Nephron progenitor cell (in vitro differentiated cells): ENCODE results near the gene RGS17.

Experiments
- DNase-seq: peaks from one replicate; pipeline ENCODE4 v3.0.0; 2021
- H3K27ac Mint-ChIP-seq: 2 replicates; pipeline ENCODE4 v1.8.0; 2021; ENCODE audit warnings: mild to moderate bottlenecking, moderate library complexity, mixed read lengths
- H3K27me3 Mint-ChIP-seq: 2 replicates; pipeline ENCODE4 v1.8.0; 2021; ENCODE audit warnings: mild to moderate bottlenecking, low read depth, mixed read lengths; ENCODE audit not compliant: poor library complexity
- H3K36me3 Mint-ChIP-seq: 2 replicates; pipeline ENCODE4 v1.8.0; 2021; ENCODE audit warnings: low read depth, mixed read lengths
- H3K4me1 Mint-ChIP-seq: 2 replicates; pipeline ENCODE4 v1.8.0; 2021; ENCODE audit warnings: mixed read lengths
- H3K4me3 Mint-ChIP-seq: 2 replicates; pipeline ENCODE4 v1.8.0; 2021; ENCODE audit warnings: mild to moderate bottlenecking, moderate library complexity, mixed read lengths
- H3K9me3 Mint-ChIP-seq: 2 replicates; pipeline ENCODE4 v1.8.0; 2021; ENCODE audit warnings: mild to moderate bottlenecking, moderate library complexity, mixed read lengths
- TF ChIP-seq, protein P1 (sequence below): fragments of 200-600 bp; sonication (generic); IDR thresholded peaks from 2 replicates; pipeline ENCODE4 v1.5.0; 2021; ENCODE audit warnings: antibody characterized with exemption

Gene RGS17

DNA sequence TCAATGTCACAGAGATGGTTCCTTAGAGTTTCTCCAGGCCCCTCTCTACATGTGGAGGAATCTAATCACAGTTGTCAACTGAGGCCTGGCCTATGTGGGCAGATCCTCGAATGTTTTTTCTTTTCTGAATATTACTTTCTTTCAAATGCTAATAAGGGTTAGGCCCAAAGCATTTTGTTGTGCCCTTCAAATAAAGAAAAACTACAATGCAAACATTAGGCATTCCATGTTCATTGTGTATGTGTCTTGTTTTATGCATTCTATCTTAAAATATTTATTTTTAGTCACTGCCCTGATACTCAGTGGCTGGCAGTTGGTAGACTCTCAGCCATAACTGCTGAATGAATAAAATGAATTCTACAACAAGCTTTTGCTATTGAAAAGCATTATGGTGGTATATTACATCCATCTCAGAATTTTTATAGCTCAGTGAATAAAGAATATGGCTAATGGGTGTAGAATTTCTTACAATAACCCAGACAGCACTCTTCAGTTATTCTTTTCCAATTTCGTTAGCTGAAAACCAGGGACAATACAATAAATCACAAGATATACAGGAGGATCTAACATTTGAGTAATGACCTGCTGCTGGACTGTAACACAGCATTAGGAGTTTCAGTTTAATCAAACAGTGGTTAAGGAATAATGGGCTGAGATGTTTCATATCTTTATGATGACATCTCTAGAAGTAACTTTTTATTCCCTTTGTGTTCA, 28.3 kb downstream of the RGS17 start:
- no peak overlapping the region for H3K4me3 Mint-ChIP-seq
- TF ChIP-seq, protein P1, sequence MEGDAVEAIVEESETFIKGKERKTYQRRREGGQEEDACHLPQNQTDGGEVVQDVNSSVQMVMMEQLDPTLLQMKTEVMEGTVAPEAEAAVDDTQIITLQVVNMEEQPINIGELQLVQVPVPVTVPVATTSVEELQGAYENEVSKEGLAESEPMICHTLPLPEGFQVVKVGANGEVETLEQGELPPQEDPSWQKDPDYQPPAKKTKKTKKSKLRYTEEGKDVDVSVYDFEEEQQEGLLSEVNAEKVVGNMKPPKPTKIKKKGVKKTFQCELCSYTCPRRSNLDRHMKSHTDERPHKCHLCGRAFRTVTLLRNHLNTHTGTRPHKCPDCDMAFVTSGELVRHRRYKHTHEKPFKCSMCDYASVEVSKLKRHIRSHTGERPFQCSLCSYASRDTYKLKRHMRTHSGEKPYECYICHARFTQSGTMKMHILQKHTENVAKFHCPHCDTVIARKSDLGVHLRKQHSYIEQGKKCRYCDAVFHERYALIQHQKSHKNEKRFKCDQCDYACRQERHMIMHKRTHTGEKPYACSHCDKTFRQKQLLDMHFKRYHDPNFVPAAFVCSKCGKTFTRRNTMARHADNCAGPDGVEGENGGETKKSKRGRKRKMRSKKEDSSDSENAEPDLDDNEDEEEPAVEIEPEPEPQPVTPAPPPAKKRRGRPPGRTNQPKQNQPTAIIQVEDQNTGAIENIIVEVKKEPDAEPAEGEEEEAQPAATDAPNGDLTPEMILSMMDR: no peak
- no peak for DNase-seq
- H3K36me3 Mint-ChIP-seq: no peaks in the 10 kb centered on the region
- H3K9me3 Mint-ChIP-seq: no peaks in the 10 kb centered on the region
- no peaks in the 10 kb centered on the region for H3K27me3 Mint-ChIP-seq
- no peak overlapping the region for H3K27ac Mint-ChIP-seq
- no peaks in the 10 kb centered on the region for H3K4me1 Mint-ChIP-seq

DNA sequence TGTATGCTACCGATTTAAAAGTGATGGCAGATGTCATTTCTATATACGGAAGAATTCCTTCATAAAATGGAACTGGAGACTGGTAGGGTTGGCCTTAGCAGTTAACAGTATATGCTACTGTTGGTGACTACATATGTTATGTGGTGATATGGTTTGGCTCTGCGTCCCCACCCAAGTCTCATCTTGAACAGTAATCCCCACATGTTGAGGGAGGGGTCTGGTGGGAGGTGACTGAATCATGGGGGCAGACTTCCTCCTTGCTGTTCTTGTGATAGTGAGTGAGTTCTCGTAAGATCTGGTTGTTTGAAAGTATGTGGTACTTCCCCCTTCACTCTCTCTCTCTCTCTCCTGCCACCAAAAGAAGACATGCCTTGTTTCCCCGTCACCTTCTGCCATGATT, 29.6 kb downstream of the RGS17 start:
- H3K4me3 Mint-ChIP-seq: no peak overlapping the region
- DNase-seq: no peak
- H3K27ac Mint-ChIP-seq: no peak overlapping the region
- H3K36me3 Mint-ChIP-seq: no peaks in the 10 kb centered on the region
- no peaks in the 10 kb centered on the region for H3K9me3 Mint-ChIP-seq
- H3K27me3 Mint-ChIP-seq: no peaks in the 10 kb centered on the region
- no peaks in the 10 kb centered on the region for H3K4me1 Mint-ChIP-seq
- TF ChIP-seq, protein P1: no peak

DNA sequence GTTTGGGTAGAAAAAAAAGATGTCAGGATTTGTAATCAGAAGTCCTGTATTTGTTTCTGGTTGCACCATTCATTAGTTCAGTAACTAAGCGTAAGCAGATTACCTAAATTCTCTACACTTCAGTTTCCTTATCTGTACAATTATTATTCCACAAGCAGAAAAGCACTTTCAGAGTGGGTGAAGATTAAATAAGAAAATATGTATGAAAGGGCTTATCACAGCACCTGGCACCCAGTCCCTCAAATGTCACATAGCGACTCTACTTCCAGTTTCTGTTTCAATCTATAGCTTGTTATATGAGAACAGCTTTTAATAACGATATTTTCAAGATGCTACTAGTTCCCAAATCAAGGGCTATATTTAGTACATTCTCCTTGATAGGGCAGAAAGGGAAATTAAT, 31.4 kb downstream of the RGS17 start:
- TF ChIP-seq, protein P1: no peak
- no peak overlapping the region for H3K27ac Mint-ChIP-seq
- H3K27me3 Mint-ChIP-seq: no peaks in the 10 kb centered on the region
- H3K4me3 Mint-ChIP-seq: no peak overlapping the region
- H3K9me3 Mint-ChIP-seq: no peaks in the 10 kb centered on the region
- H3K36me3 Mint-ChIP-seq: no peaks in the 10 kb centered on the region
- no peaks in the 10 kb centered on the region for H3K4me1 Mint-ChIP-seq
- no peak for DNase-seq

DNA sequence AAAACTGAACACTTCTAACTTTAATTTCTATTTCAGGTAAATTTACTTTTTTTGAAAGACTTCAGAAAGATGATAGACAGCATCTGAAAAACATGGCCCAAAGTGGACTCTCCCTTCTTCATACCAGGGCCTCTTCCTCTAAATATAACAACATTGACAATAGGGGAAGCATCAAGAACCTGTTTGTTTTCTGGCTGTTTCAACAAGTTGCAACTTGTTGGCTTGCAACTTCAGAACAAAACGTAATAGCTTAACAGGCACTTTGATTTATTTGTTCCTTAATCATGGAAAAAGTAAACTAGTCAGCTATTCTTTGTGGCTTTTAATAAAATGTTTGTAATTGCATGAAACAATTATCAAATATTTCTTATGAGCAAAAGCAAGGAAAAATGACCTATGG, 34.3 kb downstream of the RGS17 start:
- Mint-ChIP-seq H3K27ac (no peak overlapping the region), H3K4me1 (peaks cover 4% of the 10 kb centered on the region), H3K36me3 (no peaks in the 10 kb centered on the region), H3K9me3 (no peaks in the 10 kb centered on the region), H3K4me3 (no peak overlapping the region), H3K27me3 (no peaks in the 10 kb centered on the region)
- TF ChIP-seq, protein P1: no peak
- no peak for DNase-seq

DNA sequence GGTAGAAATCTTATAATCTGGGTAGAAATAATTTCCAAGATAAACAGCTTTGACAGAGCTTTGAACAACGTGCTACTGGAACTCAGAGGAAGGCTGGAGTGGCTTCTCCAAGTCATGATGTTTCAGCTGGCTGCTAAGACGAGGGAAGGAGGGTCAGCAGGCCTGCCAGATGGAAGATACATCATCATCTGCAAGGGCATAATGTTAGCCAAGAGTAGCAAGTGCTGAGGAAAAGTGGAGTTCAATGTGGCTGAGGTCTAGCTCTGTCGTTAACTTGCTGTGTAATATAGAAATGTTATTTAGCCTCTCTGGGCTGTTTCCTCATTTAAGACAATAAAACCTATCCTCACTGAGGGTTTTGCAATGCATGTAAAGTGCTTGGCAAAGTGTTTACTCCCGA, 35.1 kb downstream of the RGS17 start:
- H3K9me3 Mint-ChIP-seq: no peaks in the 10 kb centered on the region
- H3K36me3 Mint-ChIP-seq: no peaks in the 10 kb centered on the region
- TF ChIP-seq, protein P1: no peak
- H3K4me3 Mint-ChIP-seq: no peak overlapping the region
- no peak for DNase-seq
- H3K27ac Mint-ChIP-seq: no peak overlapping the region
- peaks cover 4% of the 10 kb centered on the region for H3K4me1 Mint-ChIP-seq
- no peaks in the 10 kb centered on the region for H3K27me3 Mint-ChIP-seq
